ENCODE data around the gene TBX21.

Gene TBX21

GRCh38 chr17:47733047-47733673 is at the start of gene TBX21:
Gene TBX21, plus strand, starts transcription at chr17:47733236. Its CDS starts 219 bp downstream, at chr17:47733455.
- DNase-seq: peak; percentile 97

- no peak for DNase-seq
Observed at GRCh38 chr17:47684025-47684424, 49.0 kb upstream of the TBX21 start.

- DNase-seq: no peak
Observed at GRCh38 chr17:47684535-47685193, 48.4 kb upstream of the TBX21 start.

- no peak for DNase-seq
Observed at GRCh38 chr17:47685556-47686275, 47.3 kb upstream of the TBX21 start.

GRCh38 chr17:47686276-47686635 is 46.8 kb upstream of the TBX21 start:
- DNase-seq: no peak

GRCh38 chr17:47686664-47687327 is 46.2 kb upstream of the TBX21 start:
- no peak for DNase-seq

- no peak for DNase-seq
Observed at GRCh38 chr17:47687328-47687690, 45.7 kb upstream of the TBX21 start.

GRCh38 chr17:47687748-47688147 is 45.3 kb upstream of the TBX21 start:
- no peak for DNase-seq

GRCh38 chr17:47690121-47690520 is 42.9 kb upstream of the TBX21 start:
- DNase-seq: peak; percentile 70

- no peak for DNase-seq
Observed at GRCh38 chr17:47692137-47692894, 40.7 kb upstream of the TBX21 start.

- DNase-seq: no peak
Observed at GRCh38 chr17:47692895-47693730, 39.9 kb upstream of the TBX21 start.

GRCh38 chr17:47693731-47694580 is 39.1 kb upstream of the TBX21 start, which contains the start of gene TBKBP1:
Gene TBKBP1, plus strand, starts transcription at chr17:47694161. Its CDS starts 1,952 bp downstream, at chr17:47696113.
- peak; percentile 52 for DNase-seq

- DNase-seq: peak; percentile 60
Observed at GRCh38 chr17:47694581-47695428, 38.2 kb upstream of the TBX21 start.

GRCh38 chr17:47695429-47696376 is 37.3 kb upstream of the TBX21 start:
- no peak for DNase-seq

GRCh38 chr17:47696717-47697642 is 36.1 kb upstream of the TBX21 start:
- DNase-seq: no peak

GRCh38 chr17:47697906-47698711 is 34.9 kb upstream of the TBX21 start:
- no peak for DNase-seq
